NCI-H2196 (cell line): Measurements from ENCODE around the gene PTPRT.

Experiments used
- DNase-seq: peaks from one replicate; lab custom pipeline; 2025; ENCODE audit not compliant: unreplicated experiment; lab: John Stamatoyannopoulos, UW

The PTPRT gene

DNA sequence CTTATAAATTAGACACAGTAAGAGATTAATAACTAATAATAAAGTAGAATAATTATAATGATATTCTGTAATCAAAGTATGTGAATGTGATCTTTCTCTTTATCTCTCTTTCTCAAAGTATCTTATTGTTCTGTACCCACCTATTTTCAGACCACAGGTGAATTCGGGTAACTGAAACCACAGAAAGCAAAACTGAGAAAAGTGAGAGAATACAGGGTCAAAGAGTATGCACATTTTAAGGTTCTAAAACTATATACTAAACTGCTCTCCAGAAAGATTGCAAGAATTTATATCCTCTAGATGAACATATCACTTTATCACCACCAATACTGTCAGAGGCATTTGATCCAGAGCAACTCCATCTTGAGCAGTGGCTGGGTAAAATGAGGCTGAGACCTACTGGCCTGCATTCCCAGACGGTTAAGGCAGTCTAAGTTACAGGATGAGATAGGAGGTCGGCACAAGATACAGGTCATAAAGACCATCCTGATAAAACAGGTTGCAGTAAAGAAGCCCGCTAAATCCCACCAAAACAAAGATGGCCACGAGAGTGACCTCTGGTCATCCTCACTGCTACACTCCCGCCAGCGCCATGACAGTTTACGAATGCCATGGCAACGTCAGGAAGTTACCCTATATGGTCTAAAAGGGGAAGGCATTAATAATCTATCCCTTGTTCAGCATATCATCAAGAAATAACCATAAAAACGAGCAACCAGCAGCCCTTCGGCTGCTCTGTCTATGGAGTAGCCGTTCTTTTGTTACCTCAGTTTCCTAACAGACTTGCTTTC is 211.3 kb downstream of the PTPRT start:
- DNase-seq, result no peak

DNA sequence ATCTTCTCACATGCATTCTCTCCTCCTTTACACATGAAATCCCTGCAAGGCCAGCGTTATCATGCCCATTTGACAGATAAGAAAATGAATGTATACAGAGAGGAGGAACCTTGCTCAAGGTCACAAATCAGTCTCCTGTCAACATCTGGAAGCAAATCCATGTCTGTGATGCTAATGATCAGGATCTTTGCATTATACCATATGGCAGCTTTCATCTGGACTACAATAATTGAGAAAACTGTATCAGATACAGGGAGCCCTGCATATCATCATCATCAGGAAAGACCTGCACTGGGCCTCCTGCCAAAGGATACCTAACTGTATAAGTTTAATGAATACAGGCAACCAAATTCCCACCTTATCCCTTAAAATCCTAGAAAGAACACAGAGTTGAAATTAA is 213.7 kb downstream of the PTPRT start:
- no peak for DNase-seq

DNA sequence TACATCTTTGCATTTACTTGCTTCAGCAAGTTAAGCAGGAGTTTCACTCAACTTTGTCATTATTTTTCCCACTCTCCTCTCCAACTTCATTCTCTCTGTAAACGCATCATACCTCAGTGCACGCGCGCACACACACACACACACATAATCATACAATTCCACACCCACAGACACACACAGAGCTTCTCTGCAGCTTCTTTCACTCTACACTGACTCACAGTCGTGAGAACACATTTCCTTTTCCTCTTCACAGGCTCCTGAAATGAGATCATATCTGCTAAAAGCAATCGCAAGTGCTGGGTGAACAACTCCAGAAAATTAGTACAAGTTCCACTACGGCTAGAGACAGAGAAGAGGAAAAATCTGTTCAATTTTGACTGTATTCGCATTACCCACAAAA is 215.4 kb downstream of the PTPRT start:
- DNase-seq, result no peak

DNA sequence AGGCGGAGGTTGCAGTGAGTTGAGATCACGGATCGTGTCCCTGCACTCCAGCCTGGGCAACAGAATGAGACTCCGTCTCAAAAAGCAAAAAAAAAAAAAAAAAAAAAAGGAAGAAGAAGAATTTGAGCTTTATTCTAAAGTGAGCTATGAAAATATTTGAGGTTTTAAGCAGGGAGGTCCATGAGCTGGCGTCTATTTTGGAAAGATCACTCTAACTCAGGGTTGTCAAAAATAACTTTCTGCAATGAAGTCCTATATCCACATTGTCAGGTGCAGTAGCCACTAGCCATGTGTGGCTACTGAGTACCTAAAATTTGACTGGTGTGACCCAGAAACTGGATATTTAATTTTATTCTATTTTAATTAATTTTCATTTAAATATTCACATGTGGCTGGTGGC is 217.1 kb downstream of the PTPRT start:
- DNase-seq, result no peak

DNA sequence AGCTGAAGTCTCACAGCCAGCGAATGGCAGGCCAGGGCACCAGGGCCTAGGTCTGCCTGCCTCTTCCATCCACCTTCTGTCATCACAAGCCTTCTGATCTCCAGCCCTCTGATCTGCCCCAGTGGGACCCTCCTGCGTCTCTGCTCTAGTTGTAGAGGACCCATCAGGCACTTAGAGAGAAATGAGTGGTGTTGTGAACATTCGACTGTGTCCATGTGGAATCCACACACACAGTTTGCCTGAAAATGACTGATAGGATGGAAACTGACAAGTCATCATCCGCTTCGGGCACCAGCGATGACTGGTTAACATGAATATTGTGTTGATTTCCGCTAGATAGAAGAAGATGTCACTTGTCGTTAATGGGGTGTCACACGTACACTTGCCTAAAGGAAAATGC is 221.0 kb downstream of the PTPRT start:
- no peak for DNase-seq

DNA sequence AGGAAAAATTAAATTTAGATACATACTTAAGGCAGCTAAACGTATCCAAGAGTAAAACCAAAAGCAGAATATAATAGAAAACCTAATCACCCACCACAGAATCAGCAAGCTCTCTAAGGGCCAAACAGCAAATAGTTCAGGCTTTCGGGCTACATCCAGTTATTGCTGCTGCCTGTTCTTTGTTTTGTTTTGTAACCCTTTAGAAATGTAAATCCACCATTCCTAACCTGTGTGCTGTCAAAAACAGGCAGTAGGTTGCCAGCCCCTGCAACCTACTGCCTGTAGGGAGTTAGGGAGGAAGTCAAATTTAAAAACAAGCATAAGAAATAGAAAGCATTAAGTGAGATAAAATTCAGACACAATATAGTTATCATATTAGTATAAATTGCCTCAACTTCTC is 225.9 kb downstream of the PTPRT start:
- DNase-seq, result no peak

DNA sequence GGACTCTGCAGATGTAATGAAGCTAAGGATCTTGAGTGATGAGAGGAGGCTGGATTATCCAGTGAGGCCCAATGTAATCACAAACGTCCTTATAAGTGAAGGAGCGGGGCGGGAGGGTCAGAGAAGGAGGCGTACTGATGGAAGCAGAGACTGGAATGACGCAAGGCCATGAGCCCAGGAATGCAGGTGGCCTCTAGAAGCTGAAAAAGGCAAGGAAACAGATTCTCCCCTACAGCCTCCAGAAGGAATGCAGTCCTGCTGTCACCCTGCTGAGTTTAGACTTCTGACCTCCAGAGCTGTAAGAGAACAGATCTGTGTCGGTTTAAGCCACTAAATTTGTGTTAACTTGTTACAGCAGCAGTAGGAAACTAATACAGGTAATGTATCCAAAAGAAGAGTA is 227.9 kb downstream of the PTPRT start:
- no peak for DNase-seq

DNA sequence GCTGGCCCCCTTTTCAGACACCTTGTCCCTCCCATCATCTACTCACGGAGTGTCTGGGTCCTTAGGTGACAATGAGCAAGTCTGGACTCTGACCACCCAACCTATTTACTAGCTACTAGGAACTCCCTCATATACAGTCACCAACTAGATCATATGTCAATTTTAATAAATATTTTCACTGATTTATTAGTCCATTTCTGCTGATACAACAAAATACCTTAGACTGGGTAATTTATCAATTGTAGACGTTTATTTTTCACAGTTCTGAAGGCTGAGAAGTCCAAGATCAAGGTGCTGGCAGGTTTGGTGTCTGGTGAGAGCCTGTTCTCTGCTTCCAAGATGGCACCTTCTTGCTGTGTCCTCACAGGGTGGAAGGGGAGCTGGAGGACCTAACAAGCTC is 229.7 kb downstream of the PTPRT start:
- DNase-seq, result no peak

DNA sequence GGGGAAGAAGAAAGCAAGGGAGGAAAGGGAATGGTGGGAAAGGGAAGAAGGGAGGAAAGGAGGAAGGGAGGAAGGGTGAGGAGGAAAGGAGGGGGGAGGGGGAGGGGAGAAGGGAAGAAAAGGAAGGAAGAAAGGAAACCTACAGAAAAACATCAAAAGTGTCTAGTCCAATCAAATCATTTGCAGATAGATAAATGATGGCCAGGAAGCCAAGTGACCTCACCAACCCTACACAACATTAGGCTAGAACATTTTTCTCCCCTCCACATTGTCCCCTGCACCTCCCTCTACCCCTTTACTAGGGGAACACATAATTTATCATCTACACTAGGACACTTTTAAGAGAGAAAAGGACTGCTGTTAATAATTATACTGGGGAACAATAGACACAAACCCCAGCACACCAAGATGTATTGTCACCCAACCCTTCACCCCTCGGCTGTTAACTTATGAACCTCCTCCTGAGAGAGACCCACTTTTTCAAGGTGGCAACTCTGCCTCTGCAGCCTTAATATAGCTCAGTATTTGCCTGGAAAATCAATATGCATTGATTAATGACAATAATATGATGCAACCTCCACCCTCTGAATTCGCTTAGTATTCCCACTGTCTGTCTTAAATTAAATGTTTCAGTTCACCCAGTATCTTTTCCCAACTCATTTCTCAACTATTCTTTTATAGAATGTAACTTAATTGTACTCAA is 231.2 kb downstream of the PTPRT start:
- no peak for DNase-seq

DNA sequence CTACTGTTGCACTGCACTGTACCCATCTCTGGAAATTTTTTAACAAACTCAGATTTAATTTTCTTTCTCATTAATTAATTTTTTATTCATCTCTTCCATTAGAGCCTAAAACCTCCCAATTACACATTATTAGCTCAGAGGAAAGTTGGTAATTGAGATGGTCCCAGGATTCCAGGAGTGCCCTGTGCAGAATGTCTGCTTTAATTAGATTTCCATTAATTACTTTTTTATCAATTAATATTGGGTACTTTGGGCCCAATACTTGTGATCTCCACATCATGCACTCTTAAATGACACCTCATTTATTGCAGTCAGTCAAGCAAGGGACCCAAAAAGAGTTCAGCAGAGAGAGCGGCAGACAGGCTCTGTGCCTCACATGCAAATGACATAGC is 232.0 kb downstream of the PTPRT start:
- DNase-seq, result no peak

DNA sequence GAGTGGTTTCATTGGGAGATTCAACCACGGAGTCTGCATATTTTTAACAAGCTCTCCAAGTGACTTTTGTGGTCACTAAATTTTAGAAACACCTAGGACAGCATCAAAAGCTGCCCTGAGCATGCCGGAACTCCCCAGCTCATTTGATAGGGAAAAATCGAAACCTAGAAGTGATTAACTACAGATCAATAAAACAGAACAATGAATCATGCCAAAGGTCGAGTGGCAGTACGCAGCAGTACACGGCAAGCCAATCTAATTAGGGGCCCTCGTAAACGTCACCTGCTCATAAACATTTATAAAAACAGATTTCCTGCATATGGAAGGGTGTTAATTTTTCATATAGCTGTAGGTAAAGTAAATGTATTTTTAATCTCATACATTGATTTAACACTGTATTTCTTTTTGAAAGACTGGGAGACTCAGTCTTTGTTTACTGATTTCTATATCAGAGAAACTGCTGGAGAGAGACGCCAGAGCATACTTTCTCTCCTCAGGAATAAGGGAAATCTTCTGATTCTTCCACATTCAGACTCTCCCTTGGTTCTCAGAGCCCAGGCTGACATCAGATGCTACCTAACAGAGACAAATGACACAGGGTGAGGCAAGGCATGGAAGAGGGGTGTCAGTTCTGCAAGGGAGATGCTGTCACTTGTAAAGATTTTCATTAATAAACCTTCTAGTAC is 232.5 kb downstream of the PTPRT start:
- no peak for DNase-seq

DNA sequence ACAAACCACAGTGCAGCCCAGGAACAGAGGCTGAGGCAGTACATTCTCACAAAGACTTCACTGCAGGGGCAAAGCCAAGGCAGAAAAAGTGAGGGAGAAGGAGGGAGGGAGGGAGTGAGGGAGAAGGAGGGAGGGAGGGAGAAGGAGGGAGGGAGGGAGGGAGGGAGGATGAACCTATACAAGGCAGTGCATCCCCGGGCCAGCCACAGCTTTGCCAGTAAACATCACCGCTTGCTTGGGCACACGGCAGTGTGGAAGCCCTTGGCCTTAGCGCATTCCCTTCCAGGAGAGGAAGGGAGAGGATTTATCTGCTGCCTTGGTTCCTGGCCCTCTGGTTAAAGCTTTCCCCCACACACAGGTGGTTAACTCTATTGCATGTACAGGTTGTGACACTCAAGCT is 234.0 kb downstream of the PTPRT start:
- no peak for DNase-seq

DNA sequence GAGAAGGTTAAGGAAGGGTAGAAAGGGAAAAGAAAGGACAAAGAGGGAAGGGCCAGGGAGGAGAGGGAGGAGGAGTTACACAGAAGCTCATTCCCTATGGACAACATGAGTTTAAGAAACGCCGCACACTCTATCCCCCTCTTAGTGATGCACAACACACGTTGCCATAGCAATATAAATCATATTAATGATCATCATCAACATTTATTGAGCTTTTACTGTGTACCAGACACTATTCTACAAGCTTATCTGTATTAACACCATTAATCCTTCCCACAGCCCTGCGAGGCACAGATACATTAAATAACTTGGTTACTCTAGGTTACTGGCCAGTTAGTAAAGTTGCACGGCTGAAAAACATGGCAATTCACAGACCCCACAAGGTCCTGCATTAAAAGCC is 234.8 kb downstream of the PTPRT start:
- no peak for DNase-seq

DNA sequence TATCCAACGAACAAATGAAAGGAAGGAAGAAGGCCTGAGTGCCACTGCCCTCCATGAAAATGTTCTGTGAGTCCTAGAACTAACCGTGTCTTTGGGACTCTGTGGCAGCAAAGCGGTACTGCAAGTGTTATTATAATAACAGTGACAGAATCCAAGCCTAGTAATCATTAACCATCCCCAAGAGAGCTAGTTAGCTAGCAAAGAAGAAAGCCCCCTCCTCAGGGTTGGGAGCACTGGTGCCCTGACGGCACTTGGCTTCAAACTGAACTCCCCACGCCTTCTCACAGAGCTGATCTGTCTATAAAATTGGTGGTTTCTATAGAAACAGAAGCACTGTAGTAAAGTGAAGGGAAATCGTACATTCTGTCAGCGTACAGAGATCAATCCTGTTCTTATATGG is 239.8 kb downstream of the PTPRT start:
- no peak for DNase-seq

DNA sequence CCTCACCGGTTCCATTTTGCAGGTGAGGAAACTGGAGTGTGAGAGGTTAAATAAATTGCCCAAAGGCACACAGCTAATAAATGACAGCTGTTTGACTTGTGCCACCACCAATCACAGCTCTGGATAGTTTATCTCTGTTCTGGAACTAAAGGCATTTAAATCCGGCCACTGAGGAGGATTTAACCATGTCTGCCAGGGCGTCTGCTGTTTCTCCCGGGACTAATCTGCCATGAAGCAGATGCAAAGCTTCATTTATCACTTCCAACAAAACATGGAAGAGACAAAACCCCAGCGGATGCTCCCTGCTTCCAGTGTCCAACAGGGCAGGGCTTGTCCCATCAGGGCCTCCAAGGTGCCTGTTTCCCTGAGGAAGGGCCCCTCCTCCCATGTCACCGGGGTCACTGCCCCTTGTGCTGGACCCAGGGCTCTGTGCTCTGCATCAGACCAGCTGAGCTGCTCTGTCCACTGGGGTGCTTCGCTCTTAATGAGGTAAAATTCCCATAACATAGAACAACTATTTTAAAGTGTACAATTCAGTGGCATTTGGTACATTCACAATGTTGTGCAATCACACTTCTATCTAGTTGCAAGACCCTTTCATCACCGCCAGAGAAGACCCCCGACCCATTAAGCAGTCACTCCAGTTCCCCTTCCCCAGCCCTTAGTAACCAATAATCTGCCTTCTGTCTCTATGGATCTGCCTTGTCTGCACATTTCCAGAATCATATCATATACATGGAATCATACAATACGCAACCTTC is 244.3 kb downstream of the PTPRT start:
- no peak for DNase-seq

DNA sequence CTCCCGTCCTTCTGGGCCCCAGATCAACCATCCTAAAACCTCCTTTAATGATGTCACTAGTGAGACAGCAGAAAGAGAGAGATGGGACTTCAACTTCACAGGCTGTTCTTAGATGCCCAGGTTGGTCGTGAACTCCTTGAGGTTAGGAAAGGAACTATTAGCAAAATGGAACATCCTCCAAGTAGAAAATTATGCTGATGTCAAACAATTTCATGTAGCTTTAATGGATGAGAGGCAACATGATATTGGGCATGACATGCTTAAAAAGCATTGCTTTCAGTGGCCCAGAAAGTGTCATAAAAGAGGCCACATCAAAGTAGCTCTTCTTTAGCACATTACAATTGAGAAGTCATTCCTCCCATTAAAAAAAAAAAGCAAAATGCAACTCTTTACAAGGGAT is 248.1 kb downstream of the PTPRT start:
- no peak for DNase-seq

DNA sequence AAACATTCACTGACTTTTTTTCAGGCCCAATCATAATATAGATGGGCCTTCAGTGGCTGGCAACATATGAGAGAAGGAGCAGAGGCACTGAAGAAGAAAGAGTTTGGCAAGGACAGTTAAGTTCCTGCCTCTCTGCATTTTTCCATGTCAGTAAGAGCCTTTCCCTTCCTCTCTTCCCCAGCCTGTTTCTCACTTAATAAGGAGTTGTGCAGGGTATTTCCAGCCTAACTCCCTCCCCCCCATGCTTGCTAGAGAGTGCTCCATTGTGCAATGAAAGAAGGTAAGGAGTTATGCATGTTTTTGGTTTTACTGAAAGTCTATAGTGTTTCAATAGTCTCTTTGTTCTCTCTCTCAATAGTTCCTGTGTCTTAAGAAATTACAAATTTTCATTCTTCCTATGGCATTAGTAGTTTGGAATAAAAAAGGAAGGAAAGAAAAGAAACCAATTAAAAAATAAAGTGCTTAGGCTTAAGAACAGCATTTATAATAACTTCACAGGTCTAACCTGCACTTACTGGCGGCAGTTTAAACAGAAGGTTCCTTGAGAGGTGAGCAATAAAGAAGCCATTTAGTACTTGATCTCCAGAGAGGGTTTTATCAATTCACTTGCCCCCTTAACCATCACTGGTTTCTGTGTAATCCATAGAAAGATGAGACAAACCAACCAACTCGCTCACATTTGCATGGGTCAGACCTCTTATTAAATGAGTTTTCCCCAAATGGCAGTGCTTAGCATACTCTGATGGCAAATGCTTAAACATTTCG is 251.1 kb downstream of the PTPRT start:
- no peak for DNase-seq

DNA sequence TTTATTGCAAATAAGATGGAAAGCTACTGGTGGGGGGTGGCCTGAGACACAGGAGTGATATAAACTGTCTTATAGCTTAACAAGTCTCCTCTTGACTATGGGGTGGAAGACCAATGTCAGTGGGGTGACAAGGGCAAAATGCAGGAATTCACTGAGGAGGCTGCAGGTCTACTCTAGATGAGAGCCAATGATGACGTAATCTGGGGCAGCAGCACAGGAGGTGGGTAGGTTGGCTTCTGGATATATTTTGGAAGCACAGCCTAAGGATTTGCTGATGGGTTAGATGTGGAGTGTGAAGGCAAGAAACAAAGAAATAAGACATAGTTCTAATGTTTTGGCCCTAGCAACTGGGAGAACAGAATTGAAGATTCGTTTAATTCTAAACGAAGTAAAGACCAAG is 253.2 kb downstream of the PTPRT start:
- DNase-seq, result no peak

DNA sequence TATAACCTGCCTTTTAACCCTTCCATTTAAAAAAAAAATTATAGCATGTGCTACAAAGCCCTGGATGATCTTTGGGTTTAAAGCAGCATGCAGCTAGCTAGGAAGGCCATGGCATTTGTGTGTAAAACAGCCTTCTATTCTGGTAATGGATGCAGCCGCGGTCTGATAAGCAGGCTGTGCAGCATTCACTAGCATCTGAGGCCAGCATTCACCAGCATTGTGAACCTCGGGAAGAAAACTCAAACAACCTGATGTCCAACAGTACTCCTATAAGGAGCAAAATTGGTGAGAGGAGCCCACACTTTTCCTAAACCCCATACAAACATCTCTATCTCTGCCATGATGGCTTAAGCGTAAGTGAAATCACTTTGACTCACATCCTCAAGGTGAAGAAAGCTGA is 265.5 kb downstream of the PTPRT start:
- DNase-seq, result no peak

DNA sequence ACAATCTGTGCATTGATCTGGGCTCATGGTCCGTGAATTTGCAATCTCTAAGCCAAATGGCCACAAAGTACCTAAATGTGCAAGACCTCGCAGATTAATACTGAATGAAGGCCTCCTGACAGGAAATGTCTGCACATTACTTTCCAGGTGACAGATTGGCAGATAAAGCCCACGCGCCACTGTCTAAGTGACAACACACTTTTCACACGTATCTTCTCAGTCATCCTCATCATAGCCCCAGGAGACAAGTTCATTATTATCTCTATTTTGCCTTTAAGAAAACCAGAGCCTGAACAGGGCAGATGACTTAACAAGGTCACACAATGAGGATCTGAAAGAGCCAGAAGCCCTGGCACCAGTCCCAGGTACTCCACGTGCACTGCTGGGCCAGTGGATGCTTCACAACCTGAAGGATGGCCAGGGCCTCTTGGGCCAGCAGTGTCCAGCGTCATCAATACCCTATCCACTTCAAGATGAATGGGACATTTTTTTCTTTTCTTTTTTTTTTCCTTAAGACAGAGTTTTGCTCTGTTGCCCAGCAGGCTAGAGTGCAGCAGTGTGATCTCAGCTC is 266.3 kb downstream of the PTPRT start:
- DNase-seq, result no peak
